RWPE2 (cell line): ENCODE results near the gene SCFD2.

Experiments
- ATAC-seq: fragments of 200-7000 bp; cut with Tn5 transposase; 3 replicates; pipeline ENCODE4 v1.9.1; 2021; ENCODE audit warnings: low read depth
- DNase-seq: peaks from one replicate; pipeline ENCODE4 v3.0.0-alpha.2; 2020; ENCODE audit warnings: low spot score
- H3K27ac ChIP-seq: fragments of 450-650 bp; 2 replicates; pipeline ENCODE4 v1.5.1; 2017; ENCODE audit warnings: mild to moderate bottlenecking; ENCODE audit not compliant: poor library complexity, severe bottlenecking
- H3K27me3 ChIP-seq: fragments of 250-450 bp; sonication (Bioruptor Pico); 2 replicates; pipeline ENCODE4 v1.5.1; 2021; ENCODE audit warnings: mild to moderate bottlenecking, moderate library complexity; ENCODE audit not compliant: insufficient read depth, poor library complexity, severe bottlenecking
- H3K36me3 ChIP-seq: fragments of 250-450 bp; sonication (Bioruptor Pico); 2 replicates; pipeline ENCODE4 v1.5.1; 2020; ENCODE audit warnings: low read depth, mild to moderate bottlenecking, moderate library complexity
- H3K4me1 ChIP-seq: fragments of 250-450 bp; sonication (Bioruptor Pico); 2 replicates; pipeline ENCODE4 v1.5.1; 2021; ENCODE audit warnings: mild to moderate bottlenecking, moderate library complexity; ENCODE audit not compliant: insufficient read depth, poor library complexity, severe bottlenecking
- H3K4me3 ChIP-seq: fragments of 250-450 bp; sonication (Bioruptor Pico); 2 replicates; pipeline ENCODE4 v1.5.1; 2021; ENCODE audit warnings: mild to moderate bottlenecking, moderate library complexity; ENCODE audit not compliant: severe bottlenecking
- H3K9me3 ChIP-seq: fragments of 250-450 bp; sonication (Bioruptor Pico); 2 replicates; pipeline ENCODE4 v1.5.1; 2021; ENCODE audit warnings: mild to moderate bottlenecking, moderate library complexity; ENCODE audit not compliant: severe bottlenecking
- CTCF ChIP-seq: fragments of 450-650 bp; IDR thresholded peaks from one replicate; pipeline ENCODE4 v1.5.1; 2017; ENCODE audit warnings: mild to moderate bottlenecking, moderate library complexity; ENCODE audit not compliant: poor library complexity, severe bottlenecking

The SCFD2 gene

DNA sequence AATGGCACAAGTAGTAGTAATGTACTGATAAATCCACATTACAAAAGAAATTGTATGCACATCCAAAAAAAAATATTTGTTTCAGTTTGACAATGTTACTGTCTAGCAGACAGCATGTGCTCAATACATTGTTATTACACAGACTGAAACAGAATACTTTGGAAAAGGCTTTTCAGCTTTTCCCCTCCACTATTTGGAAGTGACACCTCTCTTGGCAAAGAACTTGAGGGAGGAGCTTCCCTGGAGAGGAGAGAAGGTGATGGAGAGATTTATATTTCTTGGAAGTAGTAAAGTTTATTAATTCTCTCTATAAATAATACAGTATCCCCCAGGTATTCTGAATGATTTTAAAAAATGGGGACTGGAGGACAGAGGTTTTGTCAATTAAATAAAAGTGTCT is 131.8 kb downstream of the SCFD2 start:
- no peak for DNase-seq
- no peak overlapping the region for H3K4me3 ChIP-seq
- no peaks in the 10 kb centered on the region for H3K36me3 ChIP-seq
- H3K4me1 ChIP-seq, result no peaks in the 10 kb centered on the region
- no peak for TF ChIP-seq CTCF
- no peak for ATAC-seq
- no peak overlapping the region for H3K27ac ChIP-seq
- H3K9me3 ChIP-seq, result no peaks in the 10 kb centered on the region
- H3K27me3 ChIP-seq, result no peaks in the 10 kb centered on the region

GRCh38 chr4:53233114-53233795 is 132.6 kb downstream of the SCFD2 start:
- H3K4me3 ChIP-seq, result no peak overlapping the region
- DNase-seq, result no peak

DNA sequence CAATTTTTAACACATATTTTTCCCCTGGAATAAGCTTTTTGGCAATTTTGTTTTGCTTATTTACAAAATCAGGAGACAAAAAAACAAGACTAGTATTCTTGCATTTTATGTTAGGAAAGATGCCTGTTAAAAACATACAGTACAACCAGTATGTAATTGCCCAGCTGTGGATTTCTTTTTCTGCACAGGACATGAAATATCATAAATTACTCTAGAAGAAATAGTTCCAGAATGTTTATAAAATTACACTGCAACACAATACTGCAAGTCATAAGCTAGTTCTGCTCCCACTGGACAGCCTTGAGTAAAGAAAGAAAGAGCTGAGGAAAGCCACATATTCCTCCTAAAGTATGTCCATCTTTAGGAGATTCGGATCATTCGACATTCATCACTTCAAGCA is 133.5 kb downstream of the SCFD2 start:
- DNase-seq, result no peak
- Histone ChIP-seq H3K4me3 (no peak overlapping the region), H3K4me1 (no peaks in the 10 kb centered on the region), H3K9me3 (no peaks in the 10 kb centered on the region), H3K27me3 (no peaks in the 10 kb centered on the region), H3K36me3 (no peaks in the 10 kb centered on the region), H3K27ac (no peak overlapping the region)
- ATAC-seq, result no peak
- no peak for TF ChIP-seq CTCF

More at GRCh38 chr4:53233114-53233795, 132.6 kb downstream of the SCFD2 start:
- no peak for ATAC-seq
- Histone ChIP-seq H3K27ac (no peak overlapping the region), H3K4me1 (no peaks in the 10 kb centered on the region), H3K36me3 (no peaks in the 10 kb centered on the region), H3K27me3 (no peaks in the 10 kb centered on the region), H3K9me3 (no peaks in the 10 kb centered on the region)
- TF ChIP-seq CTCF, result no peak

DNA sequence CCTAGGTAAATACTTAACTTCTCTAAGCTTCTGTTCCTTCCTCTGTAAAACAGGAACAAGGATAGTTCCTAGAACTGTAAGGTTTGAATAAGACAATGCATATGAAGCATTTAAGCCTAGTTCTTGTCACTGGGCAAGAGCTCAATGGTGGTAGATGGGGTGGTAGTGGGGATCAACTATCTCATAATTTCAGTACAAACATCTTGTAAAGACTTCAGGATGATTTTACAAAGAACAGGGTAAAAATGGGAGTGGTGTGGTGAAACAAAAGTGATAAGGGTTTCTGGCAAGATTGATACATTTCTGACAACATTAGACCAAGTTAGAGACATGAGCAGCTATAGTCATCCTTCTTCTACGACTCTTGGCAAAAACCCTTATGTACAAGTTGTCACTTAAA is 137.8 kb downstream of the SCFD2 start:
- ATAC-seq (no peak), DNase-seq (no peak)
- no peak overlapping the region for H3K4me3 ChIP-seq
- no peaks in the 10 kb centered on the region for H3K27me3 ChIP-seq
- no peaks in the 10 kb centered on the region for H3K4me1 ChIP-seq
- H3K36me3 ChIP-seq, result no peaks in the 10 kb centered on the region
- no peak overlapping the region for H3K27ac ChIP-seq
- no peaks in the 10 kb centered on the region for H3K9me3 ChIP-seq
- TF ChIP-seq CTCF, result no peak

DNA sequence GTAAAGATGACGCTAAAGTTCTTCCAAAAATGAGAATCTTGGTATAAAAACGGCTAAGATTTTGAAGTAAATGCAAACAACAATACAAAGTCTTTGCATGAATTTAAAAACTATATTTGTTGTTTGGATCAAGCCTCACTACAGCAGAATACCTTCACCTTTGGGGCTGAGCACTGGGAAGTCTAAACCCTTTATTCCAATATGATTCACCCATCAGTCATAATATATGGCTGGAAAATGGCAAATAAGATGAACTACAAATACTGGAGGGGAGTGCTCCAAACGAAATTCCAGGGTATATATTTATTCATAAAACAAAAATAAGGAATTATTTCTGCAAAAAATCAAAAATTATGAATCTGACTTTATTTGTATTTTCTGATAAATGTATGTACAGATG is 138.4 kb downstream of the SCFD2 start:
- H3K9me3 ChIP-seq, result no peaks in the 10 kb centered on the region
- no peaks in the 10 kb centered on the region for H3K4me1 ChIP-seq
- no peaks in the 10 kb centered on the region for H3K36me3 ChIP-seq
- no peak overlapping the region for H3K4me3 ChIP-seq
- no peak overlapping the region for H3K27ac ChIP-seq
- DNase-seq (no peak), ATAC-seq (no peak)
- H3K27me3 ChIP-seq, result no peaks in the 10 kb centered on the region
- no peak for TF ChIP-seq CTCF
